PC-3 (cell line): ENCODE measurements around the gene CFD. TPM values are rescaled to one million over a fixed set of nuclear protein-coding genes. Genes with fewer than 3 reads are reported as not detected.

Experiments
- ATAC-seq: fragments of 200-7000 bp; cut with Tn5 transposase; 2 replicates; pipeline ENCODE4 v1.9.1; 2020; ENCODE audit warnings: mild to moderate bottlenecking, moderate library complexity
- BruUV-seq: library from RNA; stranded (reverse); fragments of 400-500 nt; replicated peaks from 2 replicates; lab custom pipeline; 2021; lab: Mats Ljungman, UMichigan
- CTCF ChIA-PET: fragments of 300-600 bp; sonication (Branson Sonifier 250); formaldehyde crosslinking; loops from one replicate; lab custom pipeline; 2022; ENCODE audit warnings: antibody characterized with exemption; lab: Charles Lee
- POLR2A ChIA-PET: fragments of 300-600 bp; sonication (Branson Sonifier 250); formaldehyde crosslinking; loops from one replicate; lab custom pipeline; 2022; ENCODE audit warnings: antibody characterized with exemption; ENCODE audit not compliant: unreplicated experiment; lab: Charles Lee
- DNase-seq: peaks from one replicate; pipeline ENCODE4 v3.0.0-alpha.2; 2015
- H2AFZ ChIP-seq: fragments of 300-600 bp; sonication (generic); 2 replicates; pipeline ENCODE4 v1.6.0; 2016; ENCODE audit warnings: antibody characterized with exemption, low read length
- H3F3A ChIP-seq: fragments of 300-600 bp; sonication (generic); one replicate; pipeline ENCODE4 v1.6.0; 2017; ENCODE audit warnings: antibody characterized with exemption, low read length, control low read depth, mild to moderate bottlenecking; ENCODE audit not compliant: unreplicated experiment
- H3K27ac ChIP-seq: fragments of 300-600 bp; sonication (generic); 2 replicates; pipeline ENCODE4 v1.5.1; 2016; ENCODE audit warnings: mild to moderate bottlenecking, low read length
- H3K27me3 ChIP-seq: fragments of 300-600 bp; sonication (generic); 2 replicates; pipeline ENCODE4 v1.6.1; 2016; ENCODE audit warnings: low read length, mixed read lengths
- H3K36me3 ChIP-seq: fragments of 300-600 bp; sonication (generic); 2 replicates; pipeline ENCODE4 v1.6.1; 2016; ENCODE audit warnings: low read depth, mixed run types, low read length, mixed read lengths
- H3K4me1 ChIP-seq: fragments of 300-600 bp; sonication (generic); 2 replicates; pipeline ENCODE4 v1.5.1; 2016; ENCODE audit warnings: low read length; ENCODE audit not compliant: insufficient read depth
- H3K4me2 ChIP-seq: fragments of 300-600 bp; sonication (generic); 2 replicates; pipeline ENCODE4 v1.6.0; 2016; ENCODE audit warnings: low read length
- H3K4me3 ChIP-seq: fragments of 300-600 bp; sonication (generic); 2 replicates; pipeline ENCODE4 v1.5.1; 2016; ENCODE audit warnings: mild to moderate bottlenecking, low read length, mixed read lengths
- H3K79me2 ChIP-seq: fragments of 300-600 bp; sonication (generic); 2 replicates; pipeline ENCODE4 v1.6.1; 2017; ENCODE audit warnings: low read length, mixed read lengths
- H3K9ac ChIP-seq: fragments of 300-600 bp; sonication (generic); 2 replicates; pipeline ENCODE4 v1.6.0; 2016; ENCODE audit warnings: mild to moderate bottlenecking, low read length
- H3K9me2 ChIP-seq: fragments of 300-600 bp; sonication (generic); replicated peaks from 2 replicates; pipeline ENCODE4 v1.6.1; 2016; ENCODE audit warnings: mixed run types, low read length, mixed read lengths
- H3K9me3 ChIP-seq: fragments of 300-600 bp; sonication (generic); 2 replicates; pipeline ENCODE4 v1.6.1; 2016; ENCODE audit warnings: low read length, mixed read lengths
- H4K20me1 ChIP-seq: fragments of 300-600 bp; sonication (generic); 2 replicates; pipeline ENCODE4 v1.6.1; 2016; ENCODE audit warnings: low read length, mixed read lengths
- CTCF ChIP-seq: fragments of 300-600 bp; sonication (generic); conservative IDR thresholded peaks from 2 replicates; pipeline ENCODE4 v1.5.1; 2017; ENCODE audit warnings: antibody characterized with exemption, low read depth, mild to moderate bottlenecking, low read length
- EZH2 ChIP-seq: fragments of 300-600 bp; sonication (generic); IDR thresholded peaks from one replicate; pipeline ENCODE4 v1.6.1; 2017; ENCODE audit warnings: antibody characterized with exemption, mild to moderate bottlenecking, low read length; ENCODE audit not compliant: unreplicated experiment
- EZH2phosphoT487 ChIP-seq: fragments of 300-600 bp; sonication (generic); IDR thresholded peaks from 2 replicates; pipeline ENCODE4 v1.6.1; 2018; ENCODE audit warnings: mild to moderate bottlenecking, antibody characterized with exemption, low read length, borderline replicate concordance
- intact Hi-C: fragments of 100-400 bp; cut with micrococcal nuclease; formaldehyde crosslinking; loops from 2 replicates; pipeline ENCODE4 v1.9.0; 2023
- total RNA-seq: library from RNA; depleted of rRNA; stranded (reverse); fragments of >200 nt; gene quantifications from 2 replicates; pipeline ENCODE4 v1.2.3, GENCODE V29; 2014

The CFD gene
- total RNA-seq, 1 experiment from 2014 or later: 22.4 TPM

- H4K20me1 ChIP-seq: no peaks in the 10 kb centered on the region
- H3K27ac ChIP-seq: no peak overlapping the region
- ChIA-PET POLR2A (no interaction called here), CTCF (no interaction called here)
- H3K4me2 ChIP-seq: no peak overlapping the region
- no peaks in the 10 kb centered on the region for H3K27me3 ChIP-seq
- no peaks in the 10 kb centered on the region for H3K4me1 ChIP-seq
- no peaks in the 10 kb centered on the region for H3K9me2 ChIP-seq
- intact Hi-C loops: no loop called here
- no TSS peak for BruUV-seq
- H2AFZ ChIP-seq: no peak overlapping the region
- ATAC-seq (no peak), DNase-seq (no peak)
- H3K4me3 ChIP-seq: no peak overlapping the region
- no peaks in the 10 kb centered on the region for H3K36me3 ChIP-seq
- H3F3A ChIP-seq: no peaks in the 10 kb centered on the region
- TF ChIP-seq EZH2 (no peak), EZH2phosphoT487 (no peak), CTCF (no peak)
- peaks cover 26% of the 10 kb centered on the region for H3K79me2 ChIP-seq
- no peak overlapping the region for H3K9ac ChIP-seq
- H3K9me3 ChIP-seq: no peaks in the 10 kb centered on the region
These were observed 42.6 kb downstream of the CFD start for GRCh38 chr19:902093-902370.

GRCh38 chr19:902446-903226 is 43.2 kb downstream of the CFD start:
- CTCF ChIA-PET: interaction anchor here (0.5 kb wide), 1 partner anchor 1079 kb away, joined by 4 read pairs; no protein-coding TSS in a partner anchor
- Histone ChIP-seq H3K27ac (no peak overlapping the region), H3K4me2 (no peak overlapping the region), H3K9me2 (no peaks in the 10 kb centered on the region), H3K9me3 (no peaks in the 10 kb centered on the region), H3K27me3 (no peaks in the 10 kb centered on the region), H3K4me1 (no peaks in the 10 kb centered on the region), H3K9ac (no peak overlapping the region), H3F3A (no peaks in the 10 kb centered on the region), H2AFZ (no peak overlapping the region), H4K20me1 (no peaks in the 10 kb centered on the region), H3K36me3 (no peaks in the 10 kb centered on the region), H3K79me2 (peaks cover 32% of the 10 kb centered on the region), H3K4me3 (no peak overlapping the region)
- ATAC-seq (no peak), DNase-seq (no peak)
- intact Hi-C loops: no loop called here
- POLR2A ChIA-PET: no interaction called here
- BruUV-seq: no TSS peak
- TF ChIP-seq EZH2phosphoT487 (no peak), CTCF (no peak), EZH2 (no peak)

- Histone ChIP-seq H3K27me3 (no peaks in the 10 kb centered on the region), H2AFZ (no peak overlapping the region), H3K27ac (no peak overlapping the region), H3K4me3 (no peak overlapping the region), H3K9ac (no peak overlapping the region), H3K36me3 (no peaks in the 10 kb centered on the region), H4K20me1 (no peaks in the 10 kb centered on the region), H3K9me3 (no peaks in the 10 kb centered on the region), H3K4me1 (no peaks in the 10 kb centered on the region), H3F3A (no peaks in the 10 kb centered on the region), H3K9me2 (no peaks in the 10 kb centered on the region), H3K79me2 (peaks cover 39% of the 10 kb centered on the region), H3K4me2 (no peak overlapping the region)
- BruUV-seq: no TSS peak
- no peak for TF ChIP-seq EZH2phosphoT487
- TF ChIP-seq EZH2: no peak
- no peak for TF ChIP-seq CTCF
- DNase-seq: no peak
- intact Hi-C loops: no loop called here
- CTCF ChIA-PET: interaction anchor here (0.5 kb wide), 1 partner anchor 1079 kb away, joined by 4 read pairs; no protein-coding TSS in a partner anchor
- no peak for ATAC-seq
- POLR2A ChIA-PET: no interaction called here
These were observed 43.9 kb downstream of the CFD start for GRCh38 chr19:903266-903797.
